ENCODE measurements around the gene BMERB1. TPM values are rescaled to one million over a fixed set of nuclear protein-coding genes. Genes with fewer than 3 reads are reported as not detected.

The BMERB1 gene
- total and polyA plus RNA-seq, 9 of the 15 experiments (the other 6 are each of a cell fraction or from before 2014, with no cell fraction given), result 0.29 to 2.9 (median 0.94) TPM

DNA sequence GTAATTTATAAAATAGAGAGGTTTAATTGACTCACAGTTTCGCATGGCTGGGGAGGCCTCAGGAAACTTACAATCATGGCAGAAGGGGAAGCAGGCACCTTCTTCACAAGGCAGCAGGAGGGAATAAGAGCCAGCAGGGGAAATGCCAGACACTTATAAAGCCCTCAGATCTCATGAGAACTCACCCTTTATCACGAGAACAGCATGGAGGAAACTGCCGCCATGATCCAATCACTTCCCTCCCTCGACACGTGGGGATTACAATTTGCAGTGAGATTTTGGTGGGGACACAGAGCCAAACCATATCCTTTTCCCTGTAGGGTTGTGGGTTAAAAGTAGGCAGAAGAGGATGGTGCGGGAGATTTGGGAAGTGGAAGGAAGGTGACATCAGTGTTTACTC is 101.4 kb downstream of the BMERB1 start (continued):
- TF ChIP-seq, protein P1, sequence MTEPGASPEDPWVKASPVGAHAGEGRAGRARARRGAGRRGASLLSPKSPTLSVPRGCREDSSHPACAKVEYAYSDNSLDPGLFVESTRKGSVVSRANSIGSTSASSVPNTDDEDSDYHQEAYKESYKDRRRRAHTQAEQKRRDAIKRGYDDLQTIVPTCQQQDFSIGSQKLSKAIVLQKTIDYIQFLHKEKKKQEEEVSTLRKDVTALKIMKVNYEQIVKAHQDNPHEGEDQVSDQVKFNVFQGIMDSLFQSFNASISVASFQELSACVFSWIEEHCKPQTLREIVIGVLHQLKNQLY (CRISPR knock-in tag; conservative IDR thresholded peaks at IDR 0.05), result no peak
- no peak for TF ChIP-seq SIX5 (IDR thresholded peaks at IDR 0.05; ENCODE audit: borderline replicate concordance in 1 of 2, insufficient read depth in 1 of 2, low read depth in 1 of 2, low read length in 2 of 2)
- no peak for TF ChIP-seq BMI1 (IDR thresholded peaks at IDR 0.05; ENCODE audit: low read length)
- no peak for TF ChIP-seq XRCC3 (IDR thresholded peaks at IDR 0.05)

DNA sequence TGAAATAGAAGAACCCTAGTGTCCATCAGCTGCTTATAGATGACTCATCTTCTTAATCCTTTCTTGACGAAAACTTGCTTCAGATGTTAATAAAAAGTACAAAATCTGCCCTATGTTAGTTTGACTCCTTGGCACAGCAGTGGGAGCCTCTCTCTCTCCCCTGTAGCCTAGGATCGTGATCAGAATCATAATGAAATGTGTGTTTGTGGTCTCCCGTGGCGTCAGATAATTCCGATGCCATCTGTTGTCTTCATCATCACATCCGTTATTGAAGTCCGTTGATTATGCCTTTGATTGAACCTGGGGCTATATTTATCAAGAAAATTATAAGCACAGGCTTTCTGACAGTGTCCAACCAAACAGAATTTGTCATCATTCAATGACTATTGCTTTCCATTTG is 102.5 kb downstream of the BMERB1 start:
- Histone ChIP-seq H3K79me2 (ENCODE audit: control insufficient read depth, insufficient read depth, low read length) (no peaks in the 10 kb centered on the region), H3K4me2 (ENCODE audit: insufficient read depth, low read length) (no peak overlapping the region), H4K20me1 (replicated peaks; ENCODE audit: control insufficient read depth, insufficient read depth, low read length) (no peaks in the 10 kb centered on the region), H3K9ac (ENCODE audit: insufficient read depth in 1 of 2, low read depth in 2 of 2, low read length in 2 of 2) (no peak overlapping the region), H3K9me3 (replicated peaks; ENCODE audit: control insufficient read depth, insufficient read depth, low read depth, low read length) (no peaks in the 10 kb centered on the region), H3K27me3 (ENCODE audit: control insufficient read depth in 2 of 2, insufficient read depth in 2 of 2, low read length in 2 of 2) (no peaks in the 10 kb centered on the region), H3K4me3 (no peak overlapping the region), H3K27ac (ENCODE audit: extremely low read depth, low read depth, low read length) (no peak overlapping the region), H3K9me1 (ENCODE audit: control insufficient read depth, insufficient read depth, low read length) (no peaks in the 10 kb centered on the region), H3K36me3 (ENCODE audit: control insufficient read depth, insufficient read depth, low read length) (no peaks in the 10 kb centered on the region), H3K4me1 (replicated peaks in 1 of 2; ENCODE audit: control insufficient read depth in 2 of 2, insufficient read depth in 2 of 2, low read length in 2 of 2) (peaks cover 7 to 17% of the 10 kb centered on the region in 2 experiments; a peak in 4 of 5 replicates), H2AFZ (ENCODE audit: low read depth, low read length) (peak overlapping the region; percentile 58)
- WGBS (ENCODE audit: insufficient coverage, low coverage, missing lambda C conversion rate), result 32% methylated on average over 7 of the region's 7 CpGs
- DNase-seq (ENCODE audit: extremely low read depth in 1 of 4, low spot score in 3 of 4) (no peak), ATAC-seq (no peak), FAIRE-seq (no peak)
- in situ Hi-C loops (cut with MboI) (no loop called here), intact Hi-C loops (cut with micrococcal nuclease) (loop anchor here (5.0 kb wide), 1 partner anchor 65 kb away; no protein-coding TSS in a partner anchor)
- ChIA-PET CTCF (ENCODE audit: low intra/inter-chr PET ratio) (no interaction called here), POLR2A (interaction anchor here (3.5 kb wide), 1 partner anchor 15 kb away, joined by 12 read pairs; no protein-coding TSS in a partner anchor)
- BruUV-seq (replicated peaks), result no TSS peak
- TF ChIP-seq, protein P2, sequence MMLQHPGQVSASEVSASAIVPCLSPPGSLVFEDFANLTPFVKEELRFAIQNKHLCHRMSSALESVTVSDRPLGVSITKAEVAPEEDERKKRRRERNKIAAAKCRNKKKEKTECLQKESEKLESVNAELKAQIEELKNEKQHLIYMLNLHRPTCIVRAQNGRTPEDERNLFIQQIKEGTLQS (IDR thresholded peaks at IDR 0.05), result peak; percentile 42; the same call in 1 of the 2 replicates
- TF ChIP-seq, protein P2 (CRISPR knock-in tag; conservative IDR thresholded peaks at IDR 0.05), result no peak
- no peak for TF ChIP-seq ELF4 (CRISPR knock-in tag; IDR thresholded peaks at IDR 0.05)

Data from K562 (cell line).